A549 (cell line): ENCODE results near the gene RPH3AL.

Experiments
- RAD21 ChIP-seq, 2 experiments: fragments of >200 bp in 1 of 2; sonication (Bioruptor Twin) in 1 of 2; formaldehyde crosslinking in 1 of 2; IDR thresholded peaks in 1 of 2; conservative IDR thresholded peaks in 1 of 2; 2 replicates in 1 of 2; 3 replicates in 1 of 2; pipeline ENCODE4 v1.6.1; 2012 to 2018; ENCODE audit warnings: inconsistent platforms in 1 of 2
- TP53 ChIP-seq: fragments of 250-450 bp; sonication (Bioruptor Pico); IDR thresholded peaks from 2 replicates; pipeline ENCODE4 v1.5.0; 2021; ENCODE audit warnings: mild to moderate bottlenecking, moderate library complexity

GRCh38 chr17:269616-270514 is 82.7 kb downstream of the RPH3AL start:
- TF ChIP-seq TP53 (CRISPR knock-in tag) (no peak), RAD21 (conservative IDR thresholded peaks at IDR 0.05 in 1 of 2, IDR thresholded peaks at IDR 0.05 in 1 of 2) (no peak)
